Renal pelvis (tissue), 4 donors: ENCODE measurements around the gene MRPL36. TPM values are rescaled to one million over a fixed set of nuclear protein-coding genes. Genes with fewer than 3 reads are reported as not detected.
"Not testable (repeated sequence)": the region's sequence is repeated elsewhere in the genome, so short reads cannot be mapped to it uniquely, and the experiment has no call there.

Source experiments
- DNase-seq: peaks from one replicate; pipeline ENCODE4 v3.0.0-alpha.2; 2013
- polyA plus RNA-seq, 3 donors: library from polyadenylated mRNA; unstranded; fragments of 120-200 nt; gene quantifications; one replicate each; pipeline ENCODE4 v1.2.1, GENCODE V29; 2013; ENCODE audit not compliant: insufficient read length in 3 of 3

Gene MRPL36
- polyA plus RNA-seq, 3 donors = 40.2 to 46.7 (median 43.1) TPM

DNA sequence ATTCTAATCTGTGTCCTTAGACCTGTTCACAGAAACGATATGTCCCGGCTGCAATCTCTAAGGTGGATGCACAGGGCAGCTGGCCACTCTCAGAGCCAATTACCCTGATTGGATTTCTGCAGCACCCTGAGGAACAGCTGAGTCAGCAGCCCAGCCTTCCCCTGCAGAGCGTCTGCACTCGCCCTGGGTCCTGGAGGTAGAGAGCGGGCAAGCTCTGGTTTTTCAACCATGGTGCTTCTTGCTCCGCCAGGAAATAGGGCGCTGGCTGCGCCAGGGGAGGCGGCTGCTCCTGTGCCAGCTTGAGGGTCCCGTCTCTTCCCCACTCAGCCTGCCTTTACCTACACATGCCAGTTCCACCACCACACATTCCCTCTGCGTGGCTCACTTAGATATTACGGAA, 20.7 kb upstream of the MRPL36 start:
- DNase-seq = no peak

DNA sequence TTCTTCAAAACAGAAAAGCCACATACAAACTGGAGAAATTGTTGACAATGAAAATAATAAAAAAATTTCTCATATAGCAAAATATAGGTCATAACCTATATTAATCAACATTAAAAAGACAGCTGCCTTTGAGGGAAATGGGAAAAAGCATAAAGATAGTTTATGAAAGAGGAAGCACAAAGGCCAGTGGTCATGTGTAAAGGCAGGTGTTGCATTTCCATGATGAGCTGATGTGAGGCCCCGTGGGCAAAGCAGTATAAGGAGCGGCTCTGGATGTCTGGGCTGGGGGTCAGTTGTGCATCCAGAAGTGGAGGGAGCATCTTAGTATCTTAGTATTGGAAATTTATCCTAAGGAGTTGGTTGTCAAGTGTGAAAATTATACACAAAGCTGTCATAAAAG, 19.8 kb upstream of the MRPL36 start:
- DNase-seq = no peak

DNA sequence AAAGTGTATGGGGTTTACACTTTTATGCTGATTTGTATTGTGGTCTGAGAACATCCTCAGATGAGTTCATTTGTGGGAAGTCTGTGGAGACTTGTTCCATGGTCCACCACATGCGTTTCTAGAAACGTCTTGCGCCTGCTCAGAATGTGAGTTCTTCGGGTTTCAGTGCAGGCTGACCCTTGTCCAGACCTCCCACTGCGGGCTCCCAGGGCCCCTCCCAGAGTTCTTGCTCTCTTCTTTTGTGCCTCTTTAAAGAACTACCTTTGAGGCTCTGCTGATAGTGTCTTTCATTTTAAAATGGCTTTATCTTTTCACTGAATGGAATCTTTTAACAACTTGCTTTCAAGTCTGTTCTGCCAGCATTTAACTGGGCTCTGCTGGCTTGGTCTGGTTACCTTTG, 19.1 kb upstream of the MRPL36 start:
- DNase-seq = no peak

DNA sequence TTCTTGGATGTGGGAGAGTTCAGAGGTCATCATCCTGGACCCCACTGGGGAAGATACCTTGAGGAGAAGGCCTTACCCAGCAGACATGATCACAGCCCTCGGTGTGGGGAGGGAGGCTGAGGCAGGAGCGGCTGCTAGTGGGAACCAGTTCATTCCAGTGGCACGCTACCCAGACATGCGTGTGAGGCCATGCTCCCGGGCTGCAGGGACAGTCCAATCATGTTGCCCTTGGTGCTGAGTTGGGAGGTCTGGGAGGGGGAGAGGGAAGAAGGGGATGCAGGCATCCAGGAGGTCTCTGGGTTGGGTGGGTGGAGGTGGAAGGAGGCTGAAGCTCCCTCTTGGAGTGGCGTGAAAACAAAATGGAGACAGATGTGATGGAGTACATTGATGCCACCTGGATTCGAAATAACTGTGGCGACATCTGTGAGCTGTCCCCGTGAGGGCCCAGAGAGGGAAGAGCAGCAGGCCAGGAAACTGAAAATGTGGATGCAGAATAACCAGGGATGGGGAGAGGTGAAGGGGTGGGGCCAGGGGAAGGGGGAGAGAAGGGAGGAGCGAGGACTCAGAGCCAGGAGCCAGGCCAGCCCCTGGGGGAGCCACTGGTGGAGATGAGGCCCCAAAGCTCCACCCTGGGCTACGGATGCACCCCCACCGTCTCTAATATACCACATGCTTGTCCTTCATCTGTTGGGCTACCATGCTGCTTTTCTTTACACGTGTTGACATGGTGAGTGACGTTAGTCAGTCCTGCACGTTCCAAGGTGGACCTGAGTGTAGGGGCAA, 17.8 kb upstream of the MRPL36 start:
- no peak for DNase-seq

DNA sequence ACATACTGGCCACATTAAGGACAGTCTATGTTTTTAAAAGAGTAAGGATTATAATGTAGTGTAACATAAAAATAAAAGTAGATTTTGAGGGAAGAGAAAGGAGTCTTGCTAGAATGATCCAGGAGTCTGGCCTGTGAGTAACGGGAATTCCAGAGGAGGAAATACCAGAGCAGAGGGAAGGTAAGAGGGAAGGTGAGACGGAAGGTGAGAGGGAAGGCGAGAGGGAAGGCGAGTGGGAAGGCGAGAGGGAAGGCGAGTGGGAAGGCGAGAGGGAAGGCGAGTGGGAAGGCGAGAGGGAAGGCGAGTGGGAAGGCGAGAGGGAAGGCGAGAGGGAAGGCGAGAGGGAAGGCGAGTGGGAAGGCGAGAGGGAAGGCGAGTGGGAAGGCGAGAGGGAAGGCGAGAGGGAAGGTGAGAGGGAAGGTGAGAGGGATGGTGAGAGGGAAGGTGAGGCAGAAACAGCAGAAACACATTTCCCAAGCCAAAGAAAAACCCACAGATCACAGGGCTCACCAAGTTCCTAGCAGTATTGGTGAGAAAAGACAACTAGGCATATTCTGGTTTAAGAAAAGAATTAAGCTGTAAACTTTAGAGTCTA, 17.0 kb upstream of the MRPL36 start:
- DNase-seq = not testable (repeated sequence)

DNA sequence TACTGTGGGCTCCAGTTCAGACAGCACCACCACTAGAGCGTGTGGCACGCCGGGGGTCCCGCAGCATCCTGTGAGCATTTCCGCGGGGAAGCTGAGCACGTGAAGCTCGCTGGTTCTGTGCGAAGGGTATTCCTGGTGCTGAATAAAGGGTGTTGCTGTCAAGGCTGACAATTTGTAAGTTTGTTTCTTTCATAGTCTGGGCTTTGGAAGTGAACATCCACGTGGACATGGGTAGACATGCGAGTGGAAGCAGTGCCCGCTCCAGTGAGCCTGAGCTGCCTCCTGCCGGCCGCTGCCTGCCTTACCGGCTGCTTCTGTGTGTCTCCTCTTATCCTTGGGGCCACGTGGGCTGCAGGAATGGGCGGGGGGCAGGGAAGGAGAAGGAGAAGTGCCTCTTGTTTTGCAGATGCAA, 16.2 kb upstream of the MRPL36 start:
- no peak for DNase-seq

DNA sequence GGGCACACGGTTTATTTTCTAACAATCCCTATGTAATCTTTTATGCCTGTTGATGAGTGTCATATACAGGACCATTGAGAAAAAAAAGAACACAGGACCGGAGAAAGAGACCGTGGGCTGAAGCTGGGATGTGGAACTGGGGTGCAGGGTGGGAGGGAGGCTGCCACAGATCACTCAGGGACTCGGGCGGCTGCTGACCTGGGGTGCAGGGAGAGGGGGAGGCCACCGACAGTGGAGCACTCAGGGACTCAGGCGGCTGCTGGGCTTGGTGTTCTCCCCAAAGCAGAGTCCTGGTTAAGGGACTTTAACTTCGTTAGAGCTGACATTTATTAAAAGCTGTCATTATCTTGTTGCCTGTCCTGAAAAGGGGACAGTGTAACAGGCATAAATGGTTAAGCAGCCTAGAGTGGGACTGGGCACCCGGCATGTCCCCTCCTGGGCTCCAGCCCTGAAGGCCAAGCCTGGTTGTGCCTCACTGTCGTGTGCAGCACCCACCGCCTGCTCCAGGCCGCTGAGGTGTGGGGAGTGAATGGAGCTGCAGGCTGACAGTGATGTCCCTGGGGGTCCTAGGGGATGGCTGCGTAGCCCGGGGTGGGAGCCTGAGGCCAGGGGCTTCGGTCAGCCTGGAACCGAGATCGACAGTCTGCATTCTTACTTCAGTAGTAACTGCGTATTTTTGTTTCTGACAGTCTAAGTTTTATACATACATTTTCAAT, 15.6 kb upstream of the MRPL36 start:
- DNase-seq = no peak

DNA sequence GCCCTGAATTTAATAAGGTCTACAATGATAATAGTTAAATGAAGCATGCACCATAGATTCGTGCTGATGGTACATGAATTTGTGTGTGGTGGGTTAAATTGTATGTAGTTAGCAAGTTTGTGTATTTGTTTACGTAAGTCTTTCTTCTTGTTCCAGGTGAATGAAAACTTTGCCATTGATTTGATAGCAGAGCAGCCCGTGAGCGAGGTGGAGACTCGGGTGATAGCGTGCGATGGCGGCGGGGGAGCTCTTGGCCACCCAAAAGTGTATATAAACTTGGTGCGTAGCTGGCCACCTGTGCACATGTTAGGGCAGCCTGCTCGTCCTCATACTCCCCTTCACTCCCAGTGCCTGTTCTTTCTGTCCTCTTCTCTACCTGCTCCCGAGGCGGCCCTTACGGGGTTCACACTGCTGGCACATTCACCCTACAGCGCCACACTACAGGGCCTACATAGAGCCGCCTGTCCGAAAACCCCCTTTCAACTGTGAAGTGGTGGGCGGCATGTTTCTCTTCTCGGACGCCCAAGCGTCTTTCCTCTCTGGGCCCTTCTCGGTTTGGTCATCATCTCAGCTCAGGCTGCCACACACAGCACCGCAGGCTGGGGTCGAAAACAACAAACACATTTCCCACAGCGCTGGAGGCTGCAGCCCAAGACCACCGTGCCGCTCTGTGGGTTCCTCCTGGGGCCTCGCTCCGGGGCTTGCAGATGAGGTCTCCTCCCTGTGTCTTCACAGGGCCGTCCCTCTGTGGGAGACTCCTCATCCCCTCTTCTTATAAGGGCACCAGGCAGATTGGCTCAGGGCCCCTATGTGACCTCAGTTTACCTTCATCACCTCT, 14.8 kb upstream of the MRPL36 start:
- no peak for DNase-seq

DNA sequence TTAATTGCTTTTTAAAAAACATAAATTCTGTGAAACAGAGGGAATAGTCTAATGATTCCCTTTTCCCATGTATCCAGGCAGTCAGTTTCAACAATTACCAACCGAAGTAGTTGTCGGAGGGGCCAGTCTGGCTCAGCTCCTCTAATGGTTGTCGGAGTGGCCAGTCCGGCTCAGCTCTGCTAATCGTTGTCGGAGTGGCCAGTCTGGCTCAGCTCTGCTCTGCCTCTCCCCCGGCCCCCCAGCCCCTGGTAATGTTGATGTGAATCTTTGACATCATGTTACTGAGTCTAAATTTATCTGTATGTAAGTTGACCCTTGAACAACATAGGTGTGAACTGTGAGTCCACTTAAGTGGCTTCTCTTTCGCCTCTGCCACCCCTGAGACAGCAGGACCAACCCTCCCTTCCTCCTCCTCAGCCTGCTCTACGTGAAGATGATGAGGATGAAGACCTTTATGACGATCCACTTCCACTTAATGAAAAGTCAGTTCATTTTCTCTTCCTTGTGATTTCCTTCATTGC, 11.0 kb upstream of the MRPL36 start:
- no peak for DNase-seq

DNA sequence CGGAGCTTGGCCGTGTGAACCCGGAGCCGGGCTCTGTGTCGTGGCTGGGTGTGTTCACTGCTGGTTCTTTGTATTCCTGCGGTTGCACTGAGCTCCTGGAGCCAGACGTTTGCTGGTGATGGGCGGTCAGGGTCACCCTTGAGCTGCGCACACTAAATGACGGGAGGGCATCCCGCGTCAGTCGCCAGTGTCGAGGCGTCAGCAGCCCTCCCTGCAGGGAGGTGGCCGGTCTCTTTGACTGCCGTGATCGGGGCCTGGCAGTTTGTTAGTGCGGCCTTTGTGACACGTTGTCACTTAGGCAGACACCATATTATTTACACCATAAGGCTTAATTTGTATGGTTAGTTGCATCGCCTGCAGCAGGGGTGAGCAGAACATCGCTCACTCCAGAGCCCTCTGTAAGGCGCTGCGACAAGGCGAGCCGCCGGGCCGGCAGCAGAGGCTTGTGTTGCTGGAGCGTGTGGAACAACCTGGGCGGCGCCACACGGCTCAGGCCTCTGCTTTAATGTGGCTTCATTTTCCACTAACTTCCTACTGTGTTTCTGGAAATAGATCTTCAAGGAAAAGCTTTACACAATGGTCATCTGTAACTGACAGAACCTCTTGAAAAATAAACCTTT, 9.9 kb upstream of the MRPL36 start:
- no peak for DNase-seq

DNA sequence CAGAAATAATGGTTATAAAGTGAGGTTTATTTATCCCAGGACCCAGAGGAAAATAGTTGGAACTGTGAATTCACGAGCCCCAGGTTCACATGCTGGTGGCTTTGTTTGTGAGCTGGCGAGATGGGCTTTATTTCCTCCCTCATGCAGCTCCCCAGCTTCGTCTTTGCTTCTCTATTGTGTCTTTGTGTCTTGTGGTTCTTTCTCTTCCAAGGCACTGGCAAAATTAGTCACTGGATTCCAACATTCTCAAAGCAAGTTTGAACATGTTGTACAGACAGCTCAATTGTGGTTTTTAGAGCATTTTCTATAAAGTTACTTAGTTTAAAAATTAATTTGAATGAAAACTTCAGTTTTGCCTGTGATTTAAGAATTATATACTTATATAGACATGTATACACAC, 8.8 kb upstream of the MRPL36 start:
- DNase-seq = no peak

DNA sequence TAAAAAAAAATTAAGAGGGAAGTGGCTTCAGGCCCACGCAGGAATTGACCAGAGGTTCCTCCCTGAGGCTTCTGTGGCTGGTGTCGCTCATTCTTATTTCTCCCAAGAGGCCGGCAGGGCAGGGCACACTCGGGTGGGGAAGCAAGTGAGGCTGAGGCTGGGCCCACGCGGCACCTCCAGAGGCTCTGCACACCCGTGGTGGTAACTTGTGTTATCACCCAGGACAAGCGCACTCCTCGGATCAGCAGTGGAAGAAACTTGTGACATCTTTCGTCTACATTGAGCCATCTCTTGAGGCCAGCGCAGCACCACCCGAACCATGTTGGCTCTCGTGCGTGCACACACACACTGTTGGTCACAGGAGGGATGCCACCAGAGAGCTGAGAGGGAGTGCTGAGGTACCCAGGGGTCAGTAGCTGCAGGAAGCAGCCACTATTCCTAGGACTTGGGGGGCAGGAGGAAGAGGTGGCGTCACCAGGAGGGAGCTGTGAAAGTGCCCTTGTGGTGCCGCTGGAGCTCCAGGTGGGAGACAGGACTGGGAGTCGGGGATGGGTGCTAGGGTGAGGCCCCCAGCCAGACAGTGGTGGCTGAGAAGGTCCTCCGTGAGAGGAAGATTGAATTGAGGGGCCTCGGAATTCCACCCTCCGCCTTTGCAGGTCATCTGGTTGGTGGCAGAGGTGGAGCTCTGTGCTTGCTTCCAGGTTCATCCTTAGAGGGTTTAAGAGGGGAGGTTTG, 8.0 kb upstream of the MRPL36 start:
- no peak for DNase-seq

DNA sequence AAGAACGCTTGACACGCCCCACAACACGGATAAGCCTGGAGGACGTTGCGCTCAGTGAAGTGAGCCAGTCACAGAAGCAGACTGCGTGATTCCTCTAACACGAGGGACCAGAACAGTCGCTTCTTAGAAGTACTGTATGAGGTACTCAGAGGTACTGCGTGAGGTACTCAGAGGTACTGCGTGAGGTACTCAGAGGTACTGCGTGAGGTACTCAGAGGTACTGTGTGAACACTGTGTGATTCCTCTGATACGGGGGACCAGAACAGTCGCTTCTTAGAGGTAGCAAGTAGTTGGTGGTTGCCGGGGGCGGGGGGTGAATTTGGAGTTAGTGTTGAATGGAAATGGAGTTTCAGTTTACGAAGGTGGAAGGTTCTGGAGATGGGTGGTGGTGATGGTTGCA, 7.3 kb upstream of the MRPL36 start:
- DNase-seq = no peak

DNA sequence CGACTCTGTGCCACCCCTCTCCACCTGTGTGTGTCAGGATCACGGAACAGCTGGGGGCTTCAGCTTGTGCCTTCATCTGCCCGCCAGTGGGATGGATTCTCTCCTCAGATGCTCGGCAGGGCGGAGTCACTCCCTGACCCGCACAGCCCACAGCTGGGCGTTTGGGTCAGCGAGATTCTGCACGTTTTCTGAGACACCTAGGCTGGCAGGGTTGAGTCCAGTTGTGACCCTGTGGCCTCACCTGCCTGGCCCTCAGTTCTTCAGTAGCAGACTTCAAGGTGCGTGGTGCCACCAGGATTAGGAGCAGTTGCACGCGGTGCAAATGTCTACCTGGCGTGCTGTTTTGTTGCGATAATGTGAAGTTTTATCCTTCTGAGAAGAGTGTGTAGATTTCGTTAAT, 6.6 kb upstream of the MRPL36 start:
- DNase-seq = no peak

DNA sequence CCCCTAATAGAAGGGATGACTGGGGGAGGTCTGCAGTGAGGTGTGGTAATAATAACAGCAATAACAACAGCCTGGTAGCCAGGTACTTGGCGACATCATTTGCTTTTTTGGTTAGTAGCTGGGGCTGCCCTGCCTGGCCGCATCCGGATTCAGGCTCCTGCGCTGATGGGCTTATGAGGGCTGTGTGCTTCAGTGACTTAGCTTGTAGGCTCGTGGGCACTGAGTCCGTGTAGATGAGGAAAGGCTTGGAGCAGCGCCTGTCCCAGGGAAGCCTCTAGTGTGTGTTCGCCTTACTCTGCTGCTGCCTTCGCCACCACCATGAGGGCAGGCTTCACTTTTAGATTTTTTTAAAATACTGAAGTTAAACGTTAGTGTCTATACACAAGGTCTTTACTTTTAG, 6.1 kb upstream of the MRPL36 start:
- DNase-seq = no peak

DNA sequence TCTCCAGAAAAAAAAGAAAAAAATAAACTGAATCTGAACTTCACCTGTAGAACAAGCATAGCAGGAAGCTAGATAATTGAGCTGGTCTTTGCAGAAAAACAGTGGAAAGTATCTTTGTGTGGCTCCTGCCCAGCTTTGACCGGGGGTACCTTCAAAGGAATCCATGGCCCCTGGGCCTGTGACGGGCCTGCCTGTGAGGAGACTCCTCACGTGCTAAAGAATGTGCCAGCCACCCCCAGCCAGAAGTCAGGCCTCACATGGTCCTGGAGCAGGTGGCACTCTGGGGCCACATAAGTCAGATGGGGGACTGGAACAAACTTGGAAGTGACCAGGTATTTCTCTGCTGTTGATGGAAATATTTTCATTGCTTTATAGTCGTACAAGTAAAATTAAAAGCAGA, 5.7 kb upstream of the MRPL36 start:
- DNase-seq = no peak

DNA sequence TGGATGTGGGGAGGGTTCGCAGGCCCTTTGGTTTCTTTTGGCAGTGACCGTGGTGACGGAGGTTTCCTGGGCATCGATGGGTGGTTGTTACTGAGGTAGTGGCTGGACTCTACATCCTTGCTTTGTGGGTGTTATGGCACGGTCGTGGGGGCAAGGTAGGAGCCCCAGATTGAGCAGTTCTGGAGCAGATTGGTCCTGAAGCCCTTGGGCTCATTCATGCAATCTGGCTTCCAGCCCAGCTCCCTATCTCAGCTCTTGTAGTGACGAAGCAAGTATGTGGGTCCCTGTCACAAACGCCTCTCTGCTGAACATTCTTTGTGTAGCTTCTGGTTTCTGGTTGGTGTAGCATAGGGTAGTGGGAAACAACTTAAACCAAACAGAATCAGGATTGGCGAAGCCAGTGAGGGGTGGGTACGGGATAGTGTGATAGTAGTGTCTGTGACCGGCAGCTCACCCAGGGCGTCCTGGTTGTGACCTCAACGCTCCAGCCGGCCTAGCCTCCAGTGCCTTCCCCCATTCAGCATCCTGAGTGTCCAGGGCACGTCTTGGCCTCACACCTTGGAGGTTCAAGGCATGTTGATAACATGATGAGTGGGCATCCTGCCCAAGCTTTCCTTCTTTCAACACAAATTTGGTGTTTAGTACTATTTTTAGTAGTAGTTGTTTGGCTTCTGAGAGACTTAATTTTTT, 4.5 kb upstream of the MRPL36 start:
- no peak for DNase-seq

DNA sequence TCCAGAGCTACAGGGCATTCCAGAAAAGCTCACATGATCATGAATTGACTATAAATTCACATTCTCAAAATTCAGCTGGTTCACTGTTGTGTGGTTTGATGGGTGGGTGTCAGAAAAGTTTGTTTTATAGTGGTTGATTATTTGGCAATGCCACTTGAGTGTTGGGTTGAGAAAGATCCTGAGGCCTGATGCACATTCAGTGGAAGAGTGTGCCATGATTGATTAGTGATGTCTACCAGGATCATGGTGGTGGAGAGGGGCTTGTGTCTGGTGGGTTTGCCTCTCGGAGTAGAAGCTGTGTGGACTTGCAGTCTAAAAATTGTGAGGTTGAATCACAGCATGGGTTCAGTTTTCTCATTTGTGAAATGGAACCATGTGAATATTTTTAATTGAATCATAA, 3.6 kb upstream of the MRPL36 start:
- no peak for DNase-seq

DNA sequence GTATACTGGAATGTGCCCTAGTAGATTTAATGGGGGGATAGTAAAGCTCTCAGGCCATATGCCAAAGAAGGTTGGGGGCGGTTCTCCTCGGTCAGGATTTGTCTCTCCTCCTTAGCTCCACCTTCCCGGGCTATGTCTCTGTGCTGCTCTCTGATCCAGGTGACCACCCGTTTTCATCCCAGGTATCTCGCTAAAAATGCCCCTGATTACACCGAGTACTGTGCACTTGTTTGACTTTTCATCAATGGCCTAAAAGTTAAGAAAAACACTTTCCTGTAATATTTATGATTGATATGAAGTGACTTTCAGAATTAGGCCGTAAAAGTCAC, 2.3 kb upstream of the MRPL36 start:
- DNase-seq = no peak

DNA sequence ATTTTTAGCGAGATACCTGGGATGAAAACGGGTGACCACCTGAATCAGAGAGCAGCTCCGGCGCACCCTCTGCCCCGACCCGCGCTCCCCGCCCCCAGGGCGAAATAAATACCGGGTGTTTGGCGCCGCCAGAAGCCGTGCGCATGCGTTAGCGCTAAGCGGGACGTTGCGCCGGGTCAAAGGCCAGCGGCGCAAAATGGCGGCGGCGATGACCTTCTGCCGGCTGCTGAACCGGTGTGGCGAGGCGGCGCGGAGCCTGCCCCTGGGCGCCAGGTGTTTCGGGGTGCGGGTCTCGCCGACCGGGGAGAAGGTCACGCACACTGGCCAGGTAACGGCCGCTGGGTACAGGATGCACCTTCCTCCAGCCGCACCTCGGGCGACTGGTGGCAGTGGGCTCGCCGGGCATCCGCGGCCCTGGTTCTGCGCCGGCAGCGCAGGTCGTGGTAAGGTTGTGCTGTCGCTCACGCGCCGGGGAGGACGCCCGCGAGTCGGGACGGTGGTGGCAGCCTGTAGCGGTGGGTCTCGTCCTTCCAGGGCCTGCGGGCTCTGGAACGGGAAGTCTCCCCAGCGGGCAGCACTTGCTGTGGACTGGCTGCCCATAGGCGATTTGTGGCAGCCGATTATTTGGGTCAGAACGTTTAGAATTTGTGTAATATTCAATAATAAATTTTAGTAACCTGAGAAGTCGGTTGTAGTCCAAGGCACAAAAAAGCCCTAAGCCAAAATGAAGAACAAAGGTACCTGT, 1.8 kb upstream of the MRPL36 start, which contains the start of gene NDUFS6:
Gene NDUFS6, plus strand, starts transcription at position 186 of the 745 bp plus-strand sequence. Its CDS starts 11 bp downstream, at position 197.
- peak; percentile 67 for DNase-seq
